HG03097 (cell line): ENCODE measurements around the gene AATK.
"Not testable (repeated sequence)": the region's sequence is repeated elsewhere in the genome, so short reads cannot be mapped to it uniquely, and the experiment has no call there.

Experiments
- ATAC-seq: cut with Tn5 transposase; IDR thresholded peaks from one replicate; pipeline ENCODE4 v1.9.1; 2021; ENCODE audit not compliant: unreplicated experiment, low FRiP score

AATK gene

GRCh38 chr17:81147701-81148100, 18.3 kb downstream of the AATK start:
- ATAC-seq, result no peak

- ATAC-seq, result not testable (repeated sequence)
Observed at GRCh38 chr17:81146208-81146607, 19.8 kb downstream of the AATK start.

- no peak for ATAC-seq
Observed at GRCh38 chr17:81144423-81144781, 21.6 kb downstream of the AATK start.

- no peak for ATAC-seq
Observed at GRCh38 chr17:81143717-81144422, 22.2 kb downstream of the AATK start.

GRCh38 chr17:81143200-81143527, 22.9 kb downstream of the AATK start:
- ATAC-seq, result no peak

- no peak for ATAC-seq
Observed at GRCh38 chr17:81142301-81143199, 23.5 kb downstream of the AATK start.

- ATAC-seq, result no peak
Observed at GRCh38 chr17:81140695-81141094, 25.3 kb downstream of the AATK start.

GRCh38 chr17:81140018-81140417, 26.0 kb downstream of the AATK start:
- ATAC-seq, result no peak

- no peak for ATAC-seq
Observed at GRCh38 chr17:81139428-81139827, 26.6 kb downstream of the AATK start.

- no peak for ATAC-seq
Observed at GRCh38 chr17:81138500-81138899, 27.5 kb downstream of the AATK start.

- ATAC-seq, result no peak
Observed at GRCh38 chr17:81138083-81138482, 27.9 kb downstream of the AATK start.

- ATAC-seq, result no peak
Observed at GRCh38 chr17:81137248-81137647, 28.8 kb downstream of the AATK start.

GRCh38 chr17:81136366-81136765, 29.7 kb downstream of the AATK start:
- no peak for ATAC-seq

- ATAC-seq, result no peak
Observed at GRCh38 chr17:81135505-81136278, 30.3 kb downstream of the AATK start.

GRCh38 chr17:81134064-81134781, 31.8 kb downstream of the AATK start:
- no peak for ATAC-seq

- no peak for ATAC-seq
Observed at GRCh38 chr17:81132770-81133723, 33.0 kb downstream of the AATK start.

GRCh38 chr17:81132197-81132540, 33.9 kb downstream of the AATK start:
- ATAC-seq, result no peak

- ATAC-seq, result no peak
Observed at GRCh38 chr17:81131486-81132196, 34.4 kb downstream of the AATK start.
